Measurements from ENCODE around the gene RGS21.
"Not testable (repeated sequence)": the region's sequence is repeated elsewhere in the genome, so short reads cannot be mapped to it uniquely, and the experiment has no call there.

Gene RGS21

GRCh38 chr1:192316942-192317450 lies at the start of gene RGS21:
RGS21 (plus strand) TSS chr1:192316992; CDS start chr1:192343037, 26,045 bp downstream.
- no peak for DNase-seq

- no peak for DNase-seq
Observed at GRCh38 chr1:192268468-192269052, 48.2 kb upstream of the RGS21 start.

- no peak for DNase-seq
Observed at GRCh38 chr1:192270398-192270797, 46.4 kb upstream of the RGS21 start.

GRCh38 chr1:192272732-192273131 lies 44.1 kb upstream of the RGS21 start:
- no peak for DNase-seq

- DNase-seq: no peak
Observed at GRCh38 chr1:192274588-192274987, 42.2 kb upstream of the RGS21 start.

GRCh38 chr1:192277635-192278034 lies 39.2 kb upstream of the RGS21 start:
- no peak for DNase-seq

- DNase-seq: no peak
Observed at GRCh38 chr1:192284927-192285326, 31.9 kb upstream of the RGS21 start.

- DNase-seq: no peak
Observed at GRCh38 chr1:192303029-192303428, 13.8 kb upstream of the RGS21 start.

- not testable (repeated sequence) for DNase-seq
Observed at GRCh38 chr1:192308314-192308713, 8.5 kb upstream of the RGS21 start.

GRCh38 chr1:192311281-192311680 lies 5.5 kb upstream of the RGS21 start:
- no peak for DNase-seq

GRCh38 chr1:192327997-192328396 lies 11.2 kb downstream of the RGS21 start:
- DNase-seq: no peak

- DNase-seq: no peak
Observed at GRCh38 chr1:192342842-192343241, 26.1 kb downstream of the RGS21 start.

GRCh38 chr1:192343344-192343743 lies 26.6 kb downstream of the RGS21 start:
- no peak for DNase-seq

- no peak for DNase-seq
Observed at GRCh38 chr1:192349314-192349713, 32.5 kb downstream of the RGS21 start.

GRCh38 chr1:192350356-192350755 lies 33.6 kb downstream of the RGS21 start:
- no peak for DNase-seq

- DNase-seq: no peak
Observed at GRCh38 chr1:192351550-192351949, 34.8 kb downstream of the RGS21 start.

- no peak for DNase-seq
Observed at GRCh38 chr1:192357924-192358323, 41.1 kb downstream of the RGS21 start.

GRCh38 chr1:192358402-192358801 lies 41.6 kb downstream of the RGS21 start:
- no peak for DNase-seq

- DNase-seq: no peak
Observed at GRCh38 chr1:192358822-192359221, 42.0 kb downstream of the RGS21 start.

- DNase-seq: no peak
Observed at GRCh38 chr1:192363177-192363576, 46.4 kb downstream of the RGS21 start.

- DNase-seq: no peak
Observed at GRCh38 chr1:192367436-192367835, 50.6 kb downstream of the RGS21 start.

GRCh38 chr1:192375306-192375705 lies 58.5 kb downstream of the RGS21 start:
- DNase-seq: no peak

- no peak for DNase-seq
Observed at GRCh38 chr1:192376374-192376773, 59.6 kb downstream of the RGS21 start.

- no peak for DNase-seq
Observed at GRCh38 chr1:192378276-192378675, 61.5 kb downstream of the RGS21 start.

GRCh38 chr1:192378878-192379277 lies 62.1 kb downstream of the RGS21 start:
- DNase-seq: no peak

All from NCI-H1436 treated with DMSO at 0.1 percent for 48 hours (cell line).